Stimulated activated CD8-positive, alpha-beta memory T cell treated with anti-CD3 and anti-CD28 coated beads, Interleukin-7, amount 100 ng/mL, for 4 hours (primary cell): ENCODE results near the gene EFR3B.
"Not testable (repeated sequence)": the region's sequence is repeated elsewhere in the genome, so short reads cannot be mapped to it uniquely, and the experiment has no call there.

Source experiments
- DNase-seq, 2 donors: peaks; one replicate each; pipeline ENCODE4 v3.0.0-alpha.2; 2020; ENCODE audit warnings: low read depth in 2 of 2

The EFR3B gene

DNA sequence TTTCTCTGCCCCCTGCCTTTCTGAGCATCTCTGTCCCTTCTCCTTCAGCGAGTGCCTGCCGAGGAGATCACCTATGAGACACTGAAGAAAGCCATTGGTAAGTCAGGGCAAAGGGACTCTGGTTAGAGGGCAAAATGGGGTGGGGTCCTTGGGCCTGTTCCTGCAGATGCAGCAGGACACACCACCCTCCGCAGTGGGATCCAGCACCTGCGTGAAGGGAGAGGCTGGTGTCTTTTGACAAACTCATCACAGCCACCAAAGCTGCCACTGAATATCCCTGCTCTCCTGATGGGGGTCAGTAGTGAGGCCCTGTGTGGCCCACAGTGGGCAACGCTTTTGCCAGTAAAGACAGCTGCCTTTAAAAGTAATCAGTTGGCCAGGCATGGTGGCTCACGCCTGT, 107.8 kb downstream of the EFR3B start:
- DNase-seq, result no peak

DNA sequence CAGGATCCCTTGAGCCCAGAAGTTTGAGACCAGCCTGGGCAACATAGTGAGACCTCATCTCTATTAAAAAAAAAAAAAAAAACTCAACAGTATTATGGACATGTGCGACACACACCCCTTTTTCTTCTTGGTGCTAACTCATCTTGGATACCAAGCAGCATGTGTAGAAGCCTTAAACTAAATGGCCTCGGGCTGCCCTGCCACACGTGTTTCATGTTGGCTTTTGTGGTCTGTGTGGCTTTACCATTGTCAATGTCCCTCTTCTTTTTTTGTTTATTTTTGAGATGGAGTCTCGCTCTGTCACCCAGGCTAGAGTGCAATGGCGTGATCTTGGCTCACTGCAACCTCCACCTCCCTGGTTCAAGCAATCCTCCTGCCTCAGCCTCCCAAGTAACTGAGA, 109.1 kb downstream of the EFR3B start:
- not testable (repeated sequence) for DNase-seq

DNA sequence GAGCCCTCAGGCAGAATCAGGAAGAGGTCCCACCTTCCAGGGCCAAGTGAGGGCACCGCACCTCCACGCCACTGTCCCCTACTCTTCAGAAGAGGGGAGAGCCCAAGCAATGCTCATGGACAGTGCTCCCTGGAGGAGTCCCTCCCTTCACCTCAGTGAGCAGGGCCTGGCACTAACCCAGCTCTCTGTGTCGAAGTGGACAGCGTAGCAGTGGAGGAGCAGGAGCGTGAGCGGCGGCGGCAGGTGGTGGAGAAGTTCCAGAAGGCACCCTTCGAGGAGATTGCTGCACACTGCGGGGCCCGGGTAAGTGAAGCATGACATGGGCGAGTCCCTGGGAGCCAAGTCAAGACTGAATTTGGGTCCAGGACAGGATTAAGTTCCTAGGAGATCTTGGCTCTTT, 109.8 kb downstream of the EFR3B start:
- DNase-seq, result no peak

DNA sequence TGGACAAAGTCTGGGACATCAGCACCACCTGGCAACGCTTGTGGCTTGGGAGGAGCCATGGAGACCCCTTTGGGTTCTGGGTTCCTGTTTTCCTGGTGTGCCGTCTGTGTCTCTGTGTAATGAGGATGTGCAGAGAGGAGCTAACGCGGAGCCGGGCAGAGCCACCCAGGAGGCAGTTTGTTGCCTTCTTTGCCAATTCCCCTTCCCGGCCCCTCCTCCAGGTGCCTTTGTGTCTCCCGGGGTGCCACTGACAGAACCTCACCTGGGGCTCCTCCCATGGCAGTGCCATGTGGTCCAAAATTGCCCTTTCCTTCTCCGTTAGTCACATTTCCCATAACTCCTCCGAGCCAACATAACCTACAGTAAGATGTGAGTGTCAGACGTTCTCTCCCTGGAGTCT, 113.5 kb downstream of the EFR3B start:
- DNase-seq, result no peak

DNA sequence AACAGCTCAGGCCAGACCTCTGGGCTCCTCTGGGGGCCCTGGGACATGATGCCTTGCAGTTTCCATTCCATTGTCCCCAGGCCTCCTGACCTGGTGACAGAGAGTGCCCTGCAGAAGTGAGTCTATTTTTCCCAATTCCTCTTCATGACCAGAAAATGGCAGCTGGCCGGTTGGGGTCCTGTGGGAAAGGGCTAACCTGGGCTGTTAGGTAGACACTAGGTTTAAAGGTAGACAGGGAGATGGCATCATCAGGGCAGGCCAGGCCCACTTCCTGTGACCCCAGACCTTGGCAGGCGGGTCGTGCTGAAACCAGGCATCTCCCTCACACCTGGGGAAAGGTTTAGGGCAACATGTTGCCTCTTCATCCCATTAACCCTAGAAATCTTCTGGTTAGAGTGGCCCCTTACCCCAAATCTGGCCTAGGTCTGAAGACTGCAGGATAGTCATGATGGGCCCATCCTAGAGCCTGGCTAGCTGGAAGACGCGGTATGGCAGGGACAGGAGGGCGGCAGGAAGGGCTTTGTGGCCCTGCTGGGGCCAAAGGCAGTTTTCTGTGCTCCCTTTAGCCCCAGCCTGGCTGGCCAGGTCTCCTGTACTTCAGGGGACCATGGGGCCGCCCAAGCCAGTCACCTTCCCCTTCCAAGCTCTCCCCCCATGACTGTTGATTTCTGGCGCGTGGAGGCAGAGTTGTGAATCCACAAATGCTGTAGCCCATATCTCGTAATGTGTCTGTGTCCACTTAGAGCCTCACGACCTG, 116.4 kb downstream of the EFR3B start:
- no peak for DNase-seq

DNA sequence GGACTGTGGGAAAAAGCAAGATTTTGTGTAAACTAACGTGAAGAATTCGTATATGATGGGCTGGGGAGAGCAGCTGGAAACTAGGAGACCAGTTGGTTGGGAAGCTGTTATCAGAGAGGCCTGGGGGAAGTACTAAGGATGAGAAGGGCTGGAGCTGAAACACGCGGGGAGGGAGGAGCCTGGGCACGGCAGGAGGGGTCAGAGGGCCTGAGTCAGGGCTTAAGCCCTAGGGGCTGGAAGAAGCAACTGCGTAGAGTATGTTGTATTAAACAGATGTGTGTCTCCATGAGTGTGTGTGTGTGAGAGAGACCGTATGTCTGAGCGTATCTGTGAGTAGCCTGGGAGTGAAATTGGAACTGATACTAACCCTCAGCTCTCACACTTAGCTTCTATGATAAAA, 118.1 kb downstream of the EFR3B start:
- no peak for DNase-seq

DNA sequence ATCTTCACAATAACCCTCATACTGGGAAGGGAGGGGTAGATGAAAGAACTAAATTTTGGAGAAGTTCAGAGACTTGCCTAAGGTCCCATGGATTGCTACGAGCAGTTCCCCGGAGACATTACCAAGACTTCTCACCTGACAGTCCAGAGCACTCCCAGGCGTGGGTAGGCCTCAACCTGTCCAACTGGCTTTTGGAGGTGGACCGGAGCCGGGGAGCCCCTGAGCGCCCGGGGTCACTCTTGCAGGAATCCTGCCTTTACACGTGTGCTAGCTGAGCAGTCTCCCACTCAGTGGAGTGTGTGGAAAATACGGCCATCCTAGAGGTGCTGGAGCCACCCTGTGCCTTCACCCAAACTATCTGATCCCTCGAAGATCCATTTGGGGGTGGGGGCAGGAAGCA, 118.5 kb downstream of the EFR3B start:
- no peak for DNase-seq

DNA sequence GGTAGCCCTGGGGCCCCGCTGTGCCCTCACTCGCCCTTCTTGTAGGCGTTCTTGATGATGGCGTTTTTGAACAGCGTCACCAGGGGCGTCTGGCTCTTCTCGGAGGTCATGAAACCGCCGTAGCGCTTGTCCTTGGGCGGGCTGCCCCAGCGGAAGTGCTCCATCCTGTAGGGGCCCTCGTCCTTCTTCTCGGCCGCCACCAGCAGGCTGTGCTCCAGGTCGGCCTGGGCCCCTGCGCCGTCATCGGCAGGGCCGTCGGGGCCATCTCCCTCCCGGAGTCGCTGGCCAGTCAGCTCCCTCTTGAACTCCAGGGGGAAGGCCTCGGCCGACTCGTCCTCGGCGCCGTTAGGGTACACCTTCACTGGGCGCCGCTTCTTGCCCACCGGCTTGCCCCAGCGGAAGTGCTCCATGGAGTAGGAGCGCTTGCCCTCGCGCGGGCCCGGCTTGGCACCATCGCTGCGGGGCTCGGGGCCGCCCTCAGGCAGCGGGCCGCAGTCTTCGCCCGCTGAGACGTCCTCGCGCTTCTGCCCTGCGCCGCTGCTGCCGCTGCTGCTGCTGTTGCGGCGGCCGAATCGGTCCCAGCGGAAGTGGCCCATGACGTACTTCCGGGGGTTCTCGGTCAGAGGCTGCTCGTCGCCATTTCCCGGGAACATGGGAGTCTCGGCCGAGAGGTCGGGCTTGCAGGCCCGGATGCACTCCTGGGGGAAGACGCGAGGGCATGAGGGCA, 119.3 kb downstream of the EFR3B start:
- peak; percentile 54 to 71 for DNase-seq

DNA sequence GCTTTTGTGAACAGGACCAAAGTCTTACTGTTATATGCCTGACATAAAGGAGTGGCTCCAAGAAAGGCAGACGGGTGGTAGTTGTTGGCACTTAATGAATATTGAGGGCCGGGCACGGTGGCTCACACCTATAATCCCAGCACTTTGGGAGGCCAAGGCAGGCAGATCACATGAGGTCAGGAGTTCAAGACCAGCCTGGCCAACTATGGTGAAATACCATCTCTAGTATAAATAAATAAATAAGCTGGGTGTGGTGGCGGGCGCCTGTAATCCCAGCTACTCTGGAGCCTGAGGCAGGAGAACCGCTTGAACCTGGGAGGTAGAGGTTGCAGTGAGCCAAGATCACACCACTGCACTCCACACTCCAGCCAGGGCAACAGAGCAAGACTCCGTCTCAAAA, 120.2 kb downstream of the EFR3B start:
- not testable (repeated sequence) for DNase-seq

DNA sequence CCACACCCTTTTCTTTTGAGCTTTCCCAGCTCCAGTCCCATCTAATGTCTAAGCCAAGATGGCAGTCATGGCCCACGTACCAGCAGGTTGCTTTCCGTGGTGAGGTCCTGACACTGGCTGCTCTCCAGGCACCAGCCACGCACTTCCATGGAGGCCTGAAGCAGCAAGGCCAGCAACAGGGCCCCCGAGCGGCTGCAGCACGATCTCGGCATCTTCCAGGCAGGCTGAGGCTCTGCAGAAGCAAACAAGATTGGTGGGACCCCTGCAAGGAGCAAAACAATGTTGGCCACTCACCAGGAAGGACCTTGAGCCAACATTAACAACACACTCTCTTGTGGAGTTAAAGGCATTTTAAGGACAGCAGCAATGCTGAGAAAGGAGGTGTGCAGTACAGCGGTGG, 122.7 kb downstream of the EFR3B start:
- DNase-seq, result no peak

DNA sequence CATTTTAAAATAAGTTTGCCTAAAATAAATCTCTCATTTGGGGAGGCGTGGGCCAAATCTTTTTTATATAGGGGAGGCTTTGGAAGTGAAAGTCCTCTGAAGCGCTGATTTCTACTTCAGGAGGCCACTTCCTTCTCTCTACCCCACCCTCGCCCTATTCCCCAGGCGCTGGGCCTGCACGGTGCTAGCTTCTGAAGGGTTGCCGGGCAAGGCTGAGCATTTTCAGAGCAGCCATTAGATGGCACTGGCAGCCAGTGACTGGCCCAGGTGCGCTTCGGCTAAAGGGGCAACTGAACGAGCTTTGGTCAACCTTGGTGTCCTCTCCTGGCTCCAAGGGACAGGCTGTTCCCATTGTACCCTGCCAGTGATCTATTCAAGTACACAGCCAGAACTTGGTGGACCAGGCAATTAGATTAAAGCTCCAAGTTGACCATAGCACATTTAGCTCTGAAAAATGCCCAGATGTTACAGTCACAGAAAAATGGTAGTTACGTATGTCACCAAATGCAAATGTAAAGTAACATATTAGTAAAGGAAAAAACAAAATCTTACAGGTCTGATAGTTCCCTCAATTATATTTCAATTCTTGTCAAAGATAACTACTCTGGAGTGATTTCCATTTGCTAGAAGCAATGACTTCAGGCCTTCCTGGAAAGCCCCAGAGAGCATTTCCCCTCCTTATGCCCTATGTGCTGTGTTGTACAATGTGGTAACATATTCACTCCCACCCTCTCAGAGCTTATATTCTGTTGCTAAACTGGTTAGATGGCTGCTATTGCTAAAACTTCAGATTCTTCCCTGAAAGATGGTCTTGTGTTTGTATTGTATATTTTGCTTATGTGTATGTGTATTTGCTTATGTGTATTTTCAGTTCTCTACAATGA, 124.4 kb downstream of the EFR3B start:
- DNase-seq, result peak in 1 of 2 donors; percentile 26

DNA sequence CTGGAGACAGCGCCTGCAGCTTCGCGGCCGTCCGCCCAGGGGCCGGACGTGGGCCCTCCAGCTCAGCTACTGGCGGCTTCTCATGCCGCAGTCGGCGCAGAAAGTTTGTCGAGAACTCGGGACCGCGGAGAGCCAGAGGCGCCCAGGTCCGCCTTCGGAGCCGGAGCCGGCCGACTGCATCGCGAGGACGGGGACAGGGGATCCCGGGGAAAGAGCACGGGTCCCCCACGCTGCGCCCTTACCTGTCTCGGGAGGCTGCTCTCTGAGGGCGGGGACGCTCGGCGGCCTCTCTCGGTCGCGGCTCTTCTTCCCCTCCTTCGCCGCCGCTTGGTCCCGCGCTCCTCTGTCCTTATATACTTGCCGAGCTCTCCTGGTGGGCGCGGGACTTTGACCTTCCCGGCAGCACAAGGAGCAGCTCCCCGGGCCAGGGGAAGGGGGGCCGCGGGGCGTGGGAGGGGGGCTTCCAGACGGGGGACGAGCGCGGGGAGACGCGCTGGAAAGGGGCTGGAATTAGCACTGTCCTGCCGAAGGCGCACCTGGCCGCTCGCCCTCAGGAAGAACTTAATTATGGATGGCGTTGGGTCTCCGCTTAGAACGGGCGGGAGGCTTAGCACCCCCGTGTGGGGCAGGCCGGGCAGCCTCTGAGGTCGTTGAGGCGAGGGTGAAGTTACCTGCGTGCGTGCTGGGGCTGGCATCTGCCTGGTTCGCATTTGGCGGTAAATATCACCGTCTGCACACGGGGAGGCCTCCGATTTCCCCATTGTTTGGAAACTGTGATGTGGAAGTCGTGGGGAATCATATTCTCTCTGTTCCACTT, 126.6 kb downstream of the EFR3B start, which contains the start of gene POMC:
TSS of gene POMC (minus strand) at position 325 of the 817 bp plus-strand sequence. CDS start 3,808 bp downstream, outside the sequence.
- peak in 1 of 2 donors; percentile 13 for DNase-seq

DNA sequence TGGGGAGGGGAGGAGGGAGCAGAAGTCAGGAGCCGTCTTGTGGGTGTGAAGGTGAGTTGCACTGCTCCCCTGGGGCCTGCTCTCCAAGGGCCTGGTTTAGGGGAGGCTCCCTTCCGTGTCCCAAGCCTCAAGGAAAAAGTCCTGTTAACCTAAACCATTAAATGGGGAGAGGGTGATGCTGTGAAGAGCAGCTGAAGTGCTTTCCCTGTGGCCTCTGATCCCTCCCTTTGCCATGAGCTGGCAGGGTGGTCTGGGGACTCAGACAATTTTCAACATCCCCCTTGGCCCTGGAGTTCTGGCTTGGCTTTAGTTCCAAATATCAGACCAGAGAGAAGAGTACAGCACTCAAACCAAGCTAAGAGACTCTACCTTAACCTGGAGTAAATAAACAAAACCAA, 127.2 kb downstream of the EFR3B start:
- DNase-seq, result no peak

DNA sequence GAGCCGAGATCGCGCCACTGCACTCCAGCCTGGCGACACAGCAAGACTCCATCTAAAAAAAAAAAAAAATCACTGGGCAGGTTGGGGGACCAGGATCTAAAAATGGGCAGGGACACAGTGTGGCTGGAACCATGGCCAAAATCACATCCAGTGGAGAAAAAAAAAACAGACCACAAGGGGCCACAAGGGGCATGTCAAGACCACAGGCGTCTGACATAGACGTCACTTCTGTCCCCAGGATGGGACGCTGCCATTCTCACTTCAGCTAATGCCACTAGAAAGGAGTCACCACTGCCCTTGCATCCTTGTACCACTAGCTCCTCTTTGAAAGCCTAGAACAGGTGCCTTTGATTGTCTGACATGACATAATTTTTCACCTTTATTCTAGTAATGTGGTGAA, 129.0 kb downstream of the EFR3B start:
- DNase-seq, result no peak

DNA sequence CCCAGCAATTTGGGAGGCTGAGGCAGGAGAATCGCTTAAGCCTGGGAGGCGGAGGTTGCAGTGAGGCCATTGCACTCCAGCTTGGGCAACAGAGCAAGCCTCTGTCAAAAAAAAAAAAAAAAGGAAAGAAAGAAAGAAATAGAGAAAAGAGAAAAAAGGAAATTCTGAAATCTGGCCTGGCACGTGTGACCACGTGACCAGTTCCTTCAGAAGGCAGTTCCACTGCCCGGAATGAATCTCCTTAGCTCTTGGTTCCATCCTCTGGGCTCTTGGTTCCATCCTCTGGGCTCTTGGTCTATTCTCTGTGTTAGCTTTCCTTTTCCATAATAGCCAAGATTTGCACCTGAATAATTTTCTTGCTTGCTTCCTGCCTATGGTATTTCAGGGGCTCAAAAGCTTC, 131.8 kb downstream of the EFR3B start:
- DNase-seq, result no peak

DNA sequence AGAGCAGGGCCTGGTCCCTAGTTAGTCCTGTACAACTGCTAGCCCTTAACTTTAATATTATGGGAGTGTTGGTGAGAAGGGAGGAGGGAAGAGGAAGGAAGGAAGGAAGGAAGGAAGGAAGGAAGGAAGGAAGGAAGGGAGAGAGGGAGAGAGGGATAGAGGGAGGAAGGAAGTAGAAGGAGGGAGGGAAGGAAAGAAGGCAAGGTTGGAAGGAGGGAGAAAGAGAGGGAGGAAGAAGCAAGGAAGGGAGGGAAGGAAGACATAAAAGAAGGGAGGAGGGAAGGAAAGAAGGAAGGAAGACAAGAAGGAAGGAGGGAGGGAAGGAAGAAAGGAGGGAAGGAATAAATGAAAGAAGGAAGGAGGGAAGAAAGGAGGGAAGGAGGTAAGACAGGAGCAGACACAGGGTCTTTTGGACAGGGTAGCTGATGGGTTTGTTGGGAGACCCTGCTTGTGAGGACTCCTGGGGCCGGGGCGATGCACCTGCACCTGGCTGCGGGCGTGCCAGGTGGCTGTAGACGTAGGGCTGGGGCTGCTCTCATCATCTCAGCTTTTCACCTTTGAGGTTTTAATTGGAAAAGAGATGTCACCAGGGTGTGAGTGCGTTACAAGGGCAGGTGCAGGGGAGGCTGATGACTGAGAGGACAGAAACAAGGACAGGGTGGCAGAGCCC, 132.5 kb downstream of the EFR3B start:
- DNase-seq, result no peak

DNA sequence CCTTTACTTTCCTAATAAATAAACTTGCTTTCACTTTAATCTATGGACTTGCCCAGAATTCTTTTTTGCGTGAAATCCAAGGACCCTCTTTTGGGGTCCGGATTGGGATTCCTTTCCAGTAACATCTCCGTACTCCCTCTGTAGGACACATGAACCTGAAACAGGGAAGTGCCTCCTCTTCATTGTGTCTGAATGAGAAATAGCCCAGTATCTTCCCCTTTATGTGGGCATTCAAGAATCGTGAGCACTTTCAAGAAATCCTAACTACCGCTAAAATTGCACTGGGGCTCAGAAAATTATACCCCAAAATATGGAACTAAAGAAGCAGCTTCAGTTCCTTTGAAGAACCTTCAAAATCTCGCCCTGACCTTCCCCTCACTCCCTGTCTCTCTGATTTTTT, 134.3 kb downstream of the EFR3B start:
- no peak for DNase-seq

DNA sequence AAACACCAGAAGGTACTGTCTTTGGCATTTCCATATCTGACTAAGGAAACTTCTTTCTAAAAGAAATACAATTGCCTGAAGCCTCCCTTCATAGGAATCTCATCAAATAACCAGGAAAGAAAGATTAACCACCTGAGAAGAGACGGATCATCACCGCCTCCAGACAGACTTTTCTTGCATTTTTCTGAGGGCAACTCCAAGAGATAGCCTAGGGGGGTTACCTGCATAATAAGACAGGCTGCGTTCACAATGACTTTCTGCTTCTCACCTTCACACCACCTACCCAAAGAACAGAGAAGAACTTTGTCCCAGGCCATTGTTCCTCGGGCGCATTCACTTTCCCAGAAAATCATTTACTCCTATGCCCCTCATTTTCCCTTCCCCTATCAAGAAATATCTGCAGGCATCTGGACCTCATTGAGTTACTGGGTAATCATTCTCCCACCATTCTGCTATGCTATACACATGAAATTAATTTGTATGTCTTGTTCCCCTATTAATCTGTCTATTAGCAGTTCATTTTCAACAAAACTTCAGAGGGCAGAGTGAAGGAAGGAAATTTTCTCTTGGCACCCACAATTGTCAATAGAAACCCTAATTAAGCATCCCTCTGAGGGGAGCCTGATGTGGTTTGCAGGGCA, 134.8 kb downstream of the EFR3B start:
- DNase-seq, result no peak

DNA sequence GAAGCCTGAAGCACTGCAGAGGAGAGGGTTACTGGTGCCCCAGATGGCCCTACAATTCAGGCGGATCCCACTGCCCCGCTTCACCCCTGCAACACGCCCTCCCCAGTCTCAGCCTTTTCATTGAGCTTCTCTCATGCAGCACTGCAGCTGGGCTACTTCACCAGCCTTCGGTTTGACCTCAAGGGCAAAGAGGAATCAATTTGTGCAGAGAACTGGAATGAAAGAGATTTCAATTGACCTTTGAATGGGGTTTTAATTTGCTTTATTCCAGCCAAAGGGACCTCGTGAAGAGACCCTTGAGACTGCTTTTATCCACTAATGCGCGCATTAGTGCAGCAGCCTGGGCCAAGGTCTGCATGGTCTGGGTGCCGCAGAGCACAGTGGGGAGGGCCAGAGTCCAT, 135.3 kb downstream of the EFR3B start:
- no peak for DNase-seq

DNA sequence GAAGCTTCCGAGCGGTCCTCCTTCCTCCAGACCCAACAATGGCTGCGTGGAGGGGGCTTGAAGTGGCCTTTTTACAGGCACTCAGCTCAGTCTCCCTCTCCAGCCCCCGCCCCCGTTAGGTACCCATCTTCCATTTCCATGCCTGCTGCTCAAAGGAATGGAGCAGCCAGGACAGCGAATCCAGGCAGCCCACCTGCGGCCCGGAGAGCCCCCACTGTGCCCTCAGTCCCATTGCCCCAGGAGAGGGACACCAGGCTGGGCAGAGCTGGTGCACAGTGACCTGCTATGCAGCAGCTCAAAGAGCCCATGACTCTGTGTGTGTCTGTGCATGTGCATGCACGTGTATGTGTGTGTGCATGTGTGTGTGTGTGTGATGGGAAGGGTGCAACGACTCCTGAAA, 137.1 kb downstream of the EFR3B start:
- no peak for DNase-seq
